GM19043 (cell line): ENCODE measurements around the gene EEF1A2.

Experiments
- ATAC-seq: cut with Tn5 transposase; IDR thresholded peaks from one replicate; pipeline ENCODE4 v1.9.1; 2021; ENCODE audit warnings: low read depth; ENCODE audit not compliant: unreplicated experiment

The EEF1A2 gene

DNA sequence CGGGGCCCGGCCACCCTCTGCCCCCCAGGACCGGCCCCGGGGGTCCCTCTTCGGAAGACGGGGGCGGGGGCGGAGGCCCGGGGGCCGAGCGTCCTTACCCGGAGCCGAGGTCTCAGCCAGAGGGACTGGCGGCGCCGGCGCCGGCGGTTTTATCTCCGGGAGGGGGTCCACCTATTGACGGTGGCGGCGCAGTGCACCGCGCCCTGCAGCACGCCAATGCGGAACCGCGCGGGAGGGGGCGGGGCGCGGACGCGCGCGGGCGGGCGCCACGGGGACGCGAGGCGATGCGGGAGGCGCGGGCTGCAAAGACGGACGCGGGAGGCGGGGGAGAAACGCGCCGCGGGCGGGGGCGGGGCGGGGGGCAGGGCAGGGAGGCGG is at the start of gene EEF1A2:
Gene EEF1A2, minus strand, starts transcription at position 124 of the 378 bp plus-strand sequence. CDS start 1,320 bp downstream, outside the sequence.
- ATAC-seq = no peak

- ATAC-seq = no peak
Observed at GRCh38 chr20:63548542-63548941, 49.7 kb upstream of the EEF1A2 start.

DNA sequence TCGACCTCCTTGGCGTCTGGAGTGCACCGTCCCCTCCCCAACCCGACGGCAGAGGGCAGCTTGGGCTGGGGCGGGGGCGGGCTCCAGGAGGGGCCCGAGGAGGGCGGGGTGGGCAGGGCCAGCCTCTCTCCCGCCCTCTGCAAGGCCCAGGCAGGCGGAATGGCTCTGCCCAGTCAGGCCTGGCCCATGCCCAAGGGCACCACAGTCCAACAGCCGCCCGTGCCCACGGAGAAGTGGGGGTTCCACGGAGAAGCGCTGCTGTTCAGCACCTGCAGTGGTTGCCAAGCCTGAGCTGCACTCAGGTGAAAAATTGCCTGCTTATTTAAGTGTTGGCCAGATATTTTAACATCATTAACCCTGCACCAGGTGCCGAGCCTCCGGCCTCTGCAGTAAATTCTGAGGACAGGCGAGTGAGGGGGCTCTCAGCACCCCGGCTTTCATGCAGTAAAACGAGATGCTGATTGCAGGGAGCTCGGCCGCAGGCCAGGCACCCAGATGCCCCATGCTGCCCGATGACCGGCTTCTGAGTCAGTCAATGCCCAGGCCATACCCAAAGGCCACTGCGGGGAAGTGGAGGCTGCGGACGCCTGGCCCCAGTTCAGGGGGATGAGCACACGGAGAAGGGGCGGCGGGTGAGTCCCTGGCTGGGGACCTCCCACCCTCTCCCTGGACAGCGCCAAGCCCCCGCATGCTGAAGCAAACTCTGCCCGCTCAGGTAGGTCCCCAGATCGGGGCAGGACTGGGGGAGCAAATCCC is 49.0 kb upstream of the EEF1A2 start, which contains the start of gene SRMS:
Gene SRMS, minus strand, starts transcription at position 25 of the 756 bp plus-strand sequence. CDS start 286 bp downstream, outside the sequence.
- ATAC-seq = no peak

- ATAC-seq = no peak
Observed at GRCh38 chr20:63546956-63547724, 48.3 kb upstream of the EEF1A2 start.

DNA sequence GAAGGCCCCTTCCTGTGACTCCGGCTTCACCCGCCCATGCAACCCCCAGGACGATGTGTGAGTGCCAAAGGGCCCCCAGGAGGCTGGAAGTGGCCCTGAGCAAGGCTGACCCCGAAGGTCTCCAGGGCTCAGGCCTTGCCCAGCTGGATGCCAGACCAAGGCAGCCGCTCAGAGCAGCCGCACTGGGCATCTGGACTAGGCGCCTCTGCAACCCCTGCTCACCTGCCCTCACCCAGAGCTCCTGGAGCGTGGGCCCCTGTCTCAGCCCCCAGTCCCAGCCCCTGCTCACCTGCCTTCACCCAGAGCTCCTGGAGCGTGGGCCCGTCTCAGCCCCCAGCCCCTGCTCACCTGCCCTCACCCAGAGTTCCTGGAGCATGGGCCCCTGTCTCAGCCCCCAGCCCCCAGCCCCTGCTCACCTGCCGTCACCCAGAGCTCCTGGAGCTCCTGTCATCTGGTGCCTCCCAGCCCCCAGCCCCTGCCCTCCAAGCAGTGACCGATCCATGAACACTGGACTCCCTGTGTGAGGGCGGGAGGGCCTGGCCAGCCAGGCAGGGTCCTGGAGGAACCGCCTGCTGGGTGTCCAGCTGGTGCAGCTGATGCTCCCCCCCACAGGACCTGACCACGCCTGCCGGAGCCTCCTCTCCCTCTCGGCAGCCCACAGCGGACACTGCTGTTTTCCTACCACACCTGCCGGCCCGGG is 47.5 kb upstream of the EEF1A2 start:
- ATAC-seq = no peak

- ATAC-seq = no peak
Observed at GRCh38 chr20:63545814-63546213, 46.9 kb upstream of the EEF1A2 start.

- ATAC-seq = no peak
Observed at GRCh38 chr20:63544958-63545516, 46.2 kb upstream of the EEF1A2 start.

- ATAC-seq = no peak
Observed at GRCh38 chr20:63544241-63544957, 45.5 kb upstream of the EEF1A2 start.

GRCh38 chr20:63543733-63544132 is 44.9 kb upstream of the EEF1A2 start:
- ATAC-seq = no peak

DNA sequence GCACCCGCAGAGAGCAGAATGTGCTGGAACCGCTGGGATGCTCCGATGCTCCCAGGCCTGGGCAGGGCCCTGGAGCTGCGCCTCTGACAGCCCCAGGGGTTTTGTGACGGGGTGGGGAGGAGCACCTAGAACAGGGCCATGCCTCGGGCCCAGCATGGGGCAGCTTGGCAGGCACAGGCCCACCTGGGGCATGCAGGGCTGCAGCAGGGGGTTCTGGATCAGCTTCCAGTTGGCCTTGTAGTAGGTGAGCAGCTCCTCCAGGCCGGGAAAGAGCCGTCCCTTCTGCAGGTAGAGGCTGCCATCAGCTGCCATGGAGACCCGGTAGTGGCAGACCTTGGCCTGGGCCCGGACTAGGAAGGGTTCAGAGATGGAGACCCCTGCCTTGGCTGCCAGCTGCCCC is 44.2 kb upstream of the EEF1A2 start:
- no peak for ATAC-seq

DNA sequence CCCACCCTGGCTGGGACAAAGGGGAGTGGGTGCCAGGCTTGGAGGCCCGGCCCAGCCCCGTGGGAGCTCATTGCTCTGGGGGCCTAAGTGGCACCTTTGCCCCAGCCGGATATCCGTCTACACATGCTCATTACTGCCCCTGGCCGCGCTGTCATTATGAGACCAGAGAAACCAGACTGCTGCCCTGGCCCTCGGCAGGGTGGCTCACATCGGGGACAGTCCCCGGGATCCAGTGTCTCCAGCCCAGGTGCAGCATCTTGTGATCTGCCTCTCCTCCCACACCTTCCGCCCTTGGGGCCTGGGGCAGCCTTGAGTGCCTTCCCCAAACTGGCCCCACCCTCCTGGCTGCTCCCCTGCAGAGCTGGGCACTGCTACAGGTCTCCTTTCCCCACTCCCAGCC is 43.8 kb upstream of the EEF1A2 start:
- ATAC-seq = no peak

GRCh38 chr20:63542031-63542559 is 43.2 kb upstream of the EEF1A2 start:
- no peak for ATAC-seq

GRCh38 chr20:63541371-63541770 is 42.5 kb upstream of the EEF1A2 start:
- no peak for ATAC-seq

DNA sequence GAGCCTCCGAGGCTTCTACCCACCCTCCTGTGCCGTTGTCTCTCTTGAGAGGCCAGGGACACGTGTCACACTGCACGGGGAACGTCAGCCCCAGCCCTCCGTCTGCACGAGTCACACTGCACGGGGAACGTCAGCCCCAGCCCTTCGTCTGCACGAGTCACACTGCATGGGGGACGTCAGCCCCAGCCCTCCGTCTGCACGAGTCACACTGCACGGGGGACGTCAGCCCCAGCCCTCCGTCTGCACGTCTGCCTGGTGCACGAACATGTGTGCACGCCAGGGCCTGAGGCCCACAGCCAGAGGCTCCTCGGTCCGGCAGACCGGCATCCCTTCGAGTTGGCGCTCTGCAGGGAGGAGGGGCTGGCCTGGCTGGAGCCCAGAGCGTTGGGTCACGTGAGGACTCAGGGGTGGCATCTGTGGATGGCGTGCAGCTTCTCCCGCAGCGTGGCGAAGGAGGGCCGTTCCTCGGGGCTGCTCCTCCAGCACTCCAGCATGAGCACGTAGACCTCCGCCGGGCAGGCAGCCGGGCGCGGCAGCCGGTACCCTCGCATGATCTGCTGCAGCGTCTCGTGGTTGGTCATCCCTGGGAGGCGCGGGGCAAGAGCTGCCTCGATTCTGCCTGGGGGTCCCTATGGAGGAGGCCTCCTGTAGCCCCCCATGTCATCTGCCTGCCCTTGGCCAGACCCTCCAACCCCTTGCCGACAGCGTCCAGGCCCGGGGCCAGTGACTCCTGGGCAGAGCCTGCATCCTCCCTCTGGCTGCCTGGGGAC is 41.7 kb upstream of the EEF1A2 start:
- ATAC-seq = no peak

GRCh38 chr20:63539441-63540370 is 40.8 kb upstream of the EEF1A2 start:
- ATAC-seq = no peak

- ATAC-seq = no peak
Observed at GRCh38 chr20:63539092-63539430, 40.2 kb upstream of the EEF1A2 start.

DNA sequence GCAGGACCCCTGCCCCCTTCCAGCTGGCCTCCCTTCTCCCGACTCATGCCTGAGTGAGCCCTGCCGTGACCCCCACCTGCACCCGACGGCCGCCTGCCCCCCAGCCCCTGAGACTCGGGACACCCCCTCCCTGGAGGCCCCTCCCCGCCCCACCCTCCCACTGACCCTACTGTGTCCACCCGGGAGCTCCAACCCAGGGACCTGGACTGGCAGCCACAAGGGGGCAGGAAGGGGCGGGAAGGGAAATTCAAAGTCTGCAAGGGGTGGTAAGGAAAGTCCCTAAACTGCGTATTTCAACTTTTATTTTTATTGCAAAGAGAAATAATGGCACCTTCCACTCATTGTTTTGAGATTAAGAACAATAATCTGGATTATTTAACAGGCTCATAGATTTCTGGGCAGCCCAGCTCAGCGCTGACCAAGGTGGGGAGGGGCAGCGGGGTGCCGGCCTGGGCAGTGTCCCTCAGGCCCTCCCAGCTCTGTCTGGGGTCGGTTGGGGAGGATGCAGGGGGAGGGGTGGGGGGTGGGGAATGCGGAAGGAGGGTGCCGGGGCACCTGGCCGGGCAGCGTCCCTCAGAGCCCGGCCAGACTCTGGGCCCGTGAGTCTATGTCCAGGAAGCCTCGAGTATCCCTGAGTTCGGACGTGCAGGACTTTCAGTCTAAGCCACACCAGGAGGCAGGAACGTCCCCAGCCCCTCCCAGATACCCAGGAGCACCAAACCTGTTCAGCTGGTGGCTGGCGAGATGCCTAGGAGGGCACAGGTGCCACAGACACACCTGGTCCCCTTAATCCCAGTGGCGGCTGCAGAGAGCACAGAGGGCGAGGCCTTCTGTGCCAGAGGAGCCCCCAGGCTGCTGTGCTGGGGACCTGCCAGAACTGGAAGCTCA is 39.6 kb upstream of the EEF1A2 start:
- no peak for ATAC-seq
